Vagina (tissue), 2 donors: ENCODE results near the gene SPRY4.

Experiments used
- POLR2A ChIP-seq, 2 donors: fragments of 450-650 bp; IDR thresholded peaks; one replicate each; pipeline ENCODE4 v1.6.1; 2017; ENCODE audit warnings: antibody characterized with exemption in 2 of 2, mild to moderate bottlenecking in 2 of 2, moderate library complexity in 2 of 2
- TF ChIP-seq, protein P1 (sequence below), 3 experiments: fragments of 450-650 bp in 2 of 3; fragments of 200-600 bp in 1 of 3; sonication (generic) in 1 of 3; IDR thresholded peaks; one replicate each; pipeline ENCODE4 v1.5.1; 2017 to 2019; ENCODE audit warnings: antibody characterized with exemption in 3 of 3, mild to moderate bottlenecking in 2 of 3, moderate library complexity in 2 of 3

DNA sequence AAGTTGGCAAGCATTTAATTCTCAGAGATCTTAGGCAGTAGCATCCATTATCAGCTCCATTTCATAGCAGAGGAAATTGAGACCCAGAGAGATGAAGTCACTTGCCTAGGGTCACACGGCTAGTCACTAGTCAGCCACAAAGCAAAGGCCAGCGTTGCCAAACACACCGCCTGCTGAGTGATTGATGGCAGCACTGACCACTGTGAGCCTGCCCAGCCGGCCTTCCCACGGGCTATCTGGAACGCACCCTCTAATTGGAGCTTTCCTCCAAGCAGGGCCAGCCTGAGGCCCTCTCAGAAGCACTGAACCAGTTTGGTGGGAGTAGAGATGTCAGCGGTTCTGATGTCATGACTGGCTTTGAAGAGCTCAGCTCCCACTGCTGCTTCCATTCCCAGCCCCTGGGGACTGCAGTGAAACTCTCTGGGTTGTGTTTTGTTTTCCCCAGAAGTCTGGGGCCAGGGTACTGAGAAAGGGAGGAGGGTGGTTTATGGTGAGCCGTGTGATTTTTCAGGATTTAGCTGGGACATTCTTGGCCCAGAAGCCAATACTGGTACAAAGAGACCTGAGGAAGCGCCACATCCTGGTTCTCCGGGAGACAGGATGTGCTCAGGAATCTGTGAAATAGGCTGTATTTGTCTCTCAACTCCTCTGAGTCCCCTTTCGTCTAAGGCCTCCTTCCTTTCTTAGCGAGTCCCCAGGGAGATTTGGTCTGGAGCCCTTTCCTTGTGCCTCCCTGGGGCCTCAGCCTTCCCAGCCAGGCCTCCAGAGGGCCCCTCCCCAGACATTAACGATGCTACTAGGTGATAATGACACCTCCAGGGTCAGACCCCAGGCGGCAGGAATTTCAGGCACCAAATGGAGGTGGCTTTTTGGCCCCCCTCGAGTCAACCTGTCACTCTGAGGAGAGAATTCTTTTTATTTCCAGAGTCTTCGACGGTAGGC is 44.5 kb downstream of the SPRY4 start:
- no peak for TF ChIP-seq POLR2A (IDR thresholded peaks at IDR 0.05)
- TF ChIP-seq, protein P1, sequence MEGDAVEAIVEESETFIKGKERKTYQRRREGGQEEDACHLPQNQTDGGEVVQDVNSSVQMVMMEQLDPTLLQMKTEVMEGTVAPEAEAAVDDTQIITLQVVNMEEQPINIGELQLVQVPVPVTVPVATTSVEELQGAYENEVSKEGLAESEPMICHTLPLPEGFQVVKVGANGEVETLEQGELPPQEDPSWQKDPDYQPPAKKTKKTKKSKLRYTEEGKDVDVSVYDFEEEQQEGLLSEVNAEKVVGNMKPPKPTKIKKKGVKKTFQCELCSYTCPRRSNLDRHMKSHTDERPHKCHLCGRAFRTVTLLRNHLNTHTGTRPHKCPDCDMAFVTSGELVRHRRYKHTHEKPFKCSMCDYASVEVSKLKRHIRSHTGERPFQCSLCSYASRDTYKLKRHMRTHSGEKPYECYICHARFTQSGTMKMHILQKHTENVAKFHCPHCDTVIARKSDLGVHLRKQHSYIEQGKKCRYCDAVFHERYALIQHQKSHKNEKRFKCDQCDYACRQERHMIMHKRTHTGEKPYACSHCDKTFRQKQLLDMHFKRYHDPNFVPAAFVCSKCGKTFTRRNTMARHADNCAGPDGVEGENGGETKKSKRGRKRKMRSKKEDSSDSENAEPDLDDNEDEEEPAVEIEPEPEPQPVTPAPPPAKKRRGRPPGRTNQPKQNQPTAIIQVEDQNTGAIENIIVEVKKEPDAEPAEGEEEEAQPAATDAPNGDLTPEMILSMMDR (IDR thresholded peaks at IDR 0.05): no peak
